K562 (cell line): ENCODE measurements around the gene MARCO. TPM values are rescaled to one million over a fixed set of nuclear protein-coding genes. Genes with fewer than 3 reads are reported as not detected.

Experiments
- ATAC-seq: fragments of 200-7000 bp; cut with Tn5 transposase; 3 replicates; pipeline ENCODE4 v1.9.1; 2020; ENCODE audit warnings: moderate library complexity
- BruUV-seq: library from RNA; stranded (reverse); fragments of 400-500 nt; replicated peaks from 2 replicates; lab custom pipeline; 2021; lab: Mats Ljungman, UMichigan
- CTCF ChIA-PET: fragments of 300-600 bp; formaldehyde crosslinking; extraction: SDS; loops from one replicate; lab custom pipeline; 2021; ENCODE audit warnings: low intra/inter-chr PET ratio; lab: Yijun Ruan, JAX
- POLR2A ChIA-PET: fragments of 300-600, 350-650 bp; sonication (Branson Sonifier 250); formaldehyde crosslinking; extraction: SDS; loops from one replicate; lab custom pipeline; 2021; ENCODE audit warnings: antibody characterized with exemption, inconsistent platforms; lab: Yijun Ruan, JAX
- DNase-seq, 4 experiments: peaks; one replicate each; pipeline versions ENCODE4 v3.0.0 to v3.0.0-alpha.2; 2011 to 2018; ENCODE audit warnings: low spot score in 3 of 4, mixed read lengths in 3 of 4; ENCODE audit errors: extremely low read depth in 1 of 4
- FAIRE-seq: peaks from 2 replicates; lab custom pipeline; 2011; peaks lifted over from hg19 to GRCh38; lab: Jason Lieb, UNC
- H2AFZ ChIP-seq: 2 replicates; pipeline ENCODE4 v1.6.0; 2011; ENCODE audit warnings: low read depth, low read length, control low read depth, inconsistent platforms
- H3K27ac ChIP-seq: fragments of 200-600 bp; 3 replicates; pipeline ENCODE4 v1.8.0; 2011; ENCODE audit warnings: low read depth, mild to moderate bottlenecking, control low read depth, inconsistent platforms, low read length, moderate library complexity, mixed read lengths; ENCODE audit errors: extremely low read depth
- H3K27me3 ChIP-seq, 2 experiments: fragments of 300-600 bp in 1 of 2; 2 replicates in 1 of 2; 3 replicates in 1 of 2; pipeline versions ENCODE4 v1.6.0 to v1.8.0; 2011; ENCODE audit warnings: inconsistent platforms in 2 of 2, low read length in 2 of 2, mild to moderate bottlenecking in 1 of 2, mixed read lengths in 1 of 2, moderate library complexity in 1 of 2; ENCODE audit not compliant: control insufficient read depth in 2 of 2, insufficient read depth in 2 of 2
- H3K36me3 ChIP-seq: fragments of 300-600 bp; 3 replicates; pipeline ENCODE4 v1.8.0; 2011; ENCODE audit warnings: mild to moderate bottlenecking, low read length, inconsistent platforms; ENCODE audit not compliant: control insufficient read depth, insufficient read depth
- H3K4me1 ChIP-seq, 2 experiments: fragments of 200-600 bp in 1 of 2; replicated peaks in 1 of 2; 2 replicates in 1 of 2; 3 replicates in 1 of 2; pipeline versions ENCODE4 v1.5.1 to v1.8.0; 2011; ENCODE audit warnings: inconsistent platforms in 2 of 2, low read length in 2 of 2, mild to moderate bottlenecking in 1 of 2, mixed read lengths in 1 of 2, moderate library complexity in 1 of 2; ENCODE audit not compliant: control insufficient read depth in 2 of 2, insufficient read depth in 2 of 2
- H3K4me2 ChIP-seq: 2 replicates; pipeline ENCODE4 v1.6.1; 2011; ENCODE audit warnings: low read length, control low read depth, inconsistent platforms, mixed read lengths; ENCODE audit not compliant: insufficient read depth
- H3K4me3 ChIP-seq: fragments of 200-600 bp; sonication (generic), shearing (Covaris generic); 2 replicates; pipeline ENCODE4 v1.5.1; 2016; ENCODE audit warnings: control low read depth, inconsistent platforms
- H3K79me2 ChIP-seq: fragments of 200-600 bp; 3 replicates; pipeline ENCODE4 v1.8.0; 2011; ENCODE audit warnings: low read length, inconsistent platforms; ENCODE audit not compliant: control insufficient read depth, insufficient read depth
- H3K9ac ChIP-seq, 2 experiments: 2 replicates each; pipeline versions ENCODE4 v1.6.0 to v1.6.1; 2011; ENCODE audit warnings: low read depth in 2 of 2, low read length in 2 of 2, control low read depth in 1 of 2, inconsistent platforms in 1 of 2, mild to moderate bottlenecking in 1 of 2, mixed read lengths in 1 of 2; ENCODE audit not compliant: insufficient read depth in 1 of 2
- H3K9me1 ChIP-seq: one replicate; pipeline ENCODE4 v1.6.0; 2011; ENCODE audit warnings: inconsistent platforms, mild to moderate bottlenecking, low read length, moderate library complexity; ENCODE audit not compliant: control insufficient read depth, insufficient read depth
- H3K9me3 ChIP-seq: replicated peaks from 2 replicates; pipeline ENCODE4 v1.5.1; 2011; ENCODE audit warnings: low read depth, low read length, inconsistent platforms; ENCODE audit not compliant: control insufficient read depth, insufficient read depth
- H4K20me1 ChIP-seq: replicated peaks from 2 replicates; pipeline ENCODE4 v1.6.1; 2011; ENCODE audit warnings: low read length, inconsistent platforms, mixed read lengths; ENCODE audit not compliant: control insufficient read depth, insufficient read depth
- ADNP ChIP-seq: fragments of 200-800 bp; sonication (Bioruptor generic); IDR thresholded peaks from 2 replicates; pipeline ENCODE4 v1.6.1; 2016; ENCODE audit warnings: missing genetic modification characterization, missing compliant biosample characterization
- ARID3B ChIP-seq: fragments of 250-450 bp; sonication (Bioruptor Pico); IDR thresholded peaks from 2 replicates; pipeline ENCODE4 v1.4.0; 2020; ENCODE audit warnings: borderline replicate concordance
- CHCHD3 ChIP-seq: fragments of 250-450 bp; sonication (Bioruptor Pico); IDR thresholded peaks from 2 replicates; pipeline ENCODE4 v2.1.2; 2022; ENCODE audit warnings: mild to moderate bottlenecking
- KAT2B ChIP-seq: IDR thresholded peaks from one replicate; pipeline ENCODE4 v1.6.1; 2012; ENCODE audit warnings: low read depth, mild to moderate bottlenecking, control low read depth, inconsistent platforms, low read length, moderate library complexity
- KHSRP ChIP-seq: fragments of 450-650 bp; IDR thresholded peaks from 2 replicates; pipeline ENCODE4 v1.6.1; 2017
- PML ChIP-seq: IDR thresholded peaks from 2 replicates; pipeline ENCODE4 v1.6.1; 2012; ENCODE audit warnings: low read length, inconsistent platforms
- TBL1XR1 ChIP-seq, 2 experiments: IDR thresholded peaks; 2 replicates each; pipeline ENCODE4 v1.6.1; 2012; ENCODE audit warnings: improper control_type of control experiment in 2 of 2, low read length in 2 of 2, mild to moderate bottlenecking in 1 of 2
- TCF3 ChIP-seq: sonication (generic); formaldehyde crosslinking; IDR thresholded peaks from 2 replicates; pipeline ENCODE4 v1.4.0; 2020; ENCODE audit warnings: mild to moderate bottlenecking, missing genetic modification reagents
- ZBTB1 ChIP-seq: sonication (generic); formaldehyde crosslinking; IDR thresholded peaks from 2 replicates; pipeline ENCODE4 v1.8.1; 2023; ENCODE audit warnings: missing genetic modification reagents, low read depth, mild to moderate bottlenecking, borderline replicate concordance
- ZBTB33 ChIP-seq: sonication (generic); formaldehyde crosslinking; IDR thresholded peaks from 2 replicates; pipeline ENCODE4 v1.8.1; 2023; ENCODE audit warnings: mild to moderate bottlenecking, missing genetic modification reagents
- ZBTB9 ChIP-seq: fragments of 450-650 bp; formaldehyde crosslinking; IDR thresholded peaks from 2 replicates; pipeline ENCODE4 v1.4.0; 2020; ENCODE audit warnings: mild to moderate bottlenecking, moderate library complexity
- ZFP30 ChIP-seq: fragments of 250-450 bp; sonication (Bioruptor Pico); IDR thresholded peaks from 2 replicates; pipeline ENCODE4 v1.8.0; 2022; ENCODE audit warnings: moderate library complexity, mild to moderate bottlenecking, inconsistent platforms, borderline replicate concordance
- ZNF140 ChIP-seq: fragments of 250-450 bp; sonication (Bioruptor Pico); IDR thresholded peaks from 2 replicates; pipeline ENCODE4 v1.8.0; 2021; ENCODE audit warnings: moderate library complexity, mild to moderate bottlenecking, inconsistent platforms
- ZNF277 ChIP-seq: fragments of 250-450 bp; sonication (Bioruptor Pico); IDR thresholded peaks from 2 replicates; pipeline ENCODE4 v1.8.0; 2022; ENCODE audit warnings: inconsistent platforms, mild to moderate bottlenecking, moderate library complexity, borderline replicate concordance
- in situ Hi-C: fragments of 300-500 bp; cut with MboI; formaldehyde crosslinking; loops from 4 replicates; pipeline ENCODE4 v1.15.0; 2018; ENCODE audit warnings: inconsistent platforms, mixed read lengths
- intact Hi-C: fragments of 100-400 bp; cut with micrococcal nuclease; formaldehyde crosslinking; loops from 2 replicates; pipeline ENCODE4 v1.14.2; 2022
- polyA plus RNA-seq, 8 experiments: library from polyadenylated mRNA; depleted of rRNA in 4 of 8; stranded (reverse) in 5 of 8; unstranded in 3 of 8; fragments of >200 nt; fragmentation: Nextera tagmentation in 2 of 8; fragmentation: Illumina TruSeq in 1 of 8; extraction: Ambion mirVana in 2 of 8; extraction: Trizol in 1 of 8; gene quantifications; 2 replicates each; pipeline versions ENCODE4 v1.2.1 to v1.2.3, GENCODE V29; 2011 to 2014; ENCODE audit warnings: inconsistent platforms in 1 of 8, missing spikeins in 1 of 8
- total RNA-seq, 7 experiments: library from RNA; depleted of rRNA in 6 of 7; stranded (reverse); fragments of >200 nt in 6 of 7; fragmentation: Illumina TruSeq in 2 of 7; extraction: Trizol in 2 of 7; gene quantifications; 2 replicates each; pipeline versions ENCODE4 v1.2.1 to v1.2.3, GENCODE V29; 2011 to 2021; ENCODE audit warnings: low replicate concordance in 1 of 7

MARCO gene
- total and polyA plus RNA-seq, 9 of the 15 experiments (the other 6 are each of a cell fraction or from before 2014, with no cell fraction given): 0.31 TPM; not detected in 8

GRCh38 chr2:119019521-119019920, 77.5 kb downstream of the MARCO start:
- no peak for ATAC-seq
- H3K9me3 ChIP-seq: no peaks in the 10 kb centered on the region
- H3K9ac ChIP-seq: no peak overlapping the region
- peaks cover 0 to 5% of the 10 kb centered on the region in 2 experiments; a peak in 2 of 5 replicates for H3K27me3 ChIP-seq
- no peak overlapping the region for H3K4me2 ChIP-seq
- TF ChIP-seq ZBTB1 (no peak), CHCHD3 (CRISPR knock-in tag) (no peak), ZBTB33 (CRISPR knock-in tag) (no peak), ZNF277 (CRISPR knock-in tag) (no peak), ZNF140 (no peak), ADNP (tag) (no peak), ARID3B (CRISPR knock-in tag) (no peak), TCF3 (CRISPR knock-in tag) (no peak), TBL1XR1 (IDR thresholded peaks at IDR 0.05; ENCODE audit: low read length in 2 of 2) (no peak), ZBTB9 (CRISPR knock-in tag) (no peak), KHSRP (no peak), KAT2B (no peak), PML (no peak), ZFP30 (no peak)
- ChIA-PET POLR2A (no interaction called here), CTCF (no interaction called here)
- BruUV-seq: no TSS peak
- no peak for FAIRE-seq
- DNase-seq: no peak
- H3K36me3 ChIP-seq: no peaks in the 10 kb centered on the region
- in situ Hi-C loops: loop anchor here (25.0 kb wide), 1 partner anchor 268 kb away; no protein-coding TSS in a partner anchor
- H3K4me1 ChIP-seq: no peaks in the 10 kb centered on the region
- H2AFZ ChIP-seq: no peak overlapping the region
- no peaks in the 10 kb centered on the region for H3K79me2 ChIP-seq
- H3K27ac ChIP-seq: no peak overlapping the region
- H3K4me3 ChIP-seq: no peak overlapping the region
- no peaks in the 10 kb centered on the region for H4K20me1 ChIP-seq
- H3K9me1 ChIP-seq: no peaks in the 10 kb centered on the region
- intact Hi-C loops: no loop called here
